Right lobe of liver (tissue), 6 donors: Measurements from ENCODE around the gene FRMPD2. TPM values are rescaled to one million over a fixed set of nuclear protein-coding genes. Genes with fewer than 3 reads are reported as not detected.

Source experiments
- ATAC-seq, 4 donors: fragments of 200-7000 bp; cut with Tn5 transposase; one replicate each; pipeline ENCODE4 v1.9.1; 2020; ENCODE audit warnings: mild to moderate bottlenecking in 4 of 4, moderate library complexity in 4 of 4
- DNase-seq, 3 donors: peaks; one replicate each; pipeline ENCODE4 v3.0.0-alpha.2; 2020
- H3K27ac ChIP-seq, 3 donors: fragments of 200-600 bp; one replicate each; pipeline ENCODE4 v1.8.0; 2022
- H3K27me3 ChIP-seq, 2 donors: fragments of 200-600 bp; one replicate each; pipeline ENCODE4 v1.8.0; 2022
- H3K36me3 ChIP-seq, 4 donors: fragments of 200-600 bp; sonication (generic) in 1 of 4; one replicate each; pipeline versions ENCODE4 v1.5.1 to v1.8.0; 2017 to 2022; ENCODE audit warnings: control low read depth in 1 of 4
- H3K4me1 ChIP-seq, 4 donors: fragments of 200-600 bp; sonication (generic) in 1 of 4; one replicate each; pipeline versions ENCODE4 v1.5.1 to v1.8.0; 2017 to 2022; ENCODE audit warnings: control low read depth in 1 of 4
- H3K4me3 ChIP-seq, 3 donors: fragments of 200-600 bp; one replicate each; pipeline ENCODE4 v1.8.0; 2022
- H3K9me3 ChIP-seq, 4 donors: fragments of 200-600 bp; sonication (generic) in 1 of 4; one replicate each; pipeline versions ENCODE4 v1.5.1 to v1.8.0; 2017 to 2022; ENCODE audit warnings: control low read depth in 1 of 4
- CTCF ChIP-seq, 4 donors: fragments of 200-600 bp in 3 of 4; fragments of 450-650 bp in 1 of 4; IDR thresholded peaks; one replicate each; pipeline versions ENCODE4 v1.5.1 to v1.8.0; 2016 to 2022; ENCODE audit warnings: antibody characterized with exemption in 4 of 4, mild to moderate bottlenecking in 2 of 4
- POLR2A ChIP-seq: fragments of 450-650 bp; IDR thresholded peaks from one replicate; pipeline ENCODE4 v1.6.1; 2017; ENCODE audit warnings: antibody characterized with exemption, mild to moderate bottlenecking
- WGBS: methylation state at CpG from one replicate; pipeline ENCODE4 v1.1.6; 2018; ENCODE audit warnings: low coverage, low lambda C conversion rate; ENCODE audit not compliant: insufficient coverage; ENCODE audit errors: missing lambda C conversion rate; 5-methylcytosine and 5-hydroxymethylcytosine counted together
- intact Hi-C, 2 donors: fragments of 100-400 bp; cut with DNase I; formaldehyde crosslinking; loops; one replicate each; pipeline versions ENCODE4 v1.11.2 to v1.14.1; 2022
- total RNA-seq, 6 experiments: library from RNA; depleted of rRNA in 2 of 6; stranded (reverse); fragments of >200 nt in 2 of 6; fragmentation: NEBNext Ultra II Directional in 3 of 6; extraction: Animal tissue kit (Norgen Biotek cat#: 25700) in 3 of 6; gene quantifications; one replicate each; pipeline versions ENCODE4 v1.1.0 to v1.2.4, GENCODE V29; 2016 to 2023
- donor health status: DM: no; HTN: yes; CAD: no.
- donor health status: DM: no; HTN: no; CAD: no.
- donor health status: DM: no; HTN: no; CAD: no.
- donor health status: DM: no; HTN: yes; CAD: no.
- donor health status: DM: no; HTN: yes; CAD: no.

FRMPD2 gene
- total RNA-seq, 6 experiments from 2014 or later = not detected

DNA sequence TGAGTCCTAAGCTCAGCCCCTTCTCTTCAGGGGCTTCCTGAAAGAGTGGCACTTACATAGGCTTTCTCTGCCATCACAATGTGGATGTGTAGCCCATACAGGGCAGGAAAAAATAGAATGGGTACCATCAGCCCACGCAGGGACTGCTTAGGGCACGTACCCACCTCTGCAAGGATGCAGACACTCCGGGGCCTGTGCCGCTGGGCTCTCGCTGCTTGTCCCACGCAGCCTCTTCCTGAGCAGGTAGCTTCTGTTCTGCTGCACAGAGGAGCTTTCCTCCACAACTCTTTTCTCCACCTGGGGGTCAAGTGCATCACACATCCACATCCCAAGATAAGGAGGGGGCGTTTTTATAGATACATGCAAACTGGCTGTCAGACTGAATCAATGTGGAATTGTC lies 34.3 kb downstream of the FRMPD2 start:
- no peak overlapping the region for H3K27ac ChIP-seq
- no peak for ATAC-seq
- intact Hi-C loops = no loop called here
- H3K9me3 ChIP-seq = no peaks in the 10 kb centered on the region
- no peak for TF ChIP-seq CTCF (IDR thresholded peaks at IDR 0.05)
- TF ChIP-seq POLR2A = no peak
- no peak for DNase-seq
- H3K27me3 ChIP-seq = no peaks in the 10 kb centered on the region
- 72% methylated on average over 6 of the region's 7 CpGs for WGBS
- no peaks in the 10 kb centered on the region for H3K4me1 ChIP-seq
- H3K4me3 ChIP-seq = no peak overlapping the region
- H3K36me3 ChIP-seq = no peaks in the 10 kb centered on the region

DNA sequence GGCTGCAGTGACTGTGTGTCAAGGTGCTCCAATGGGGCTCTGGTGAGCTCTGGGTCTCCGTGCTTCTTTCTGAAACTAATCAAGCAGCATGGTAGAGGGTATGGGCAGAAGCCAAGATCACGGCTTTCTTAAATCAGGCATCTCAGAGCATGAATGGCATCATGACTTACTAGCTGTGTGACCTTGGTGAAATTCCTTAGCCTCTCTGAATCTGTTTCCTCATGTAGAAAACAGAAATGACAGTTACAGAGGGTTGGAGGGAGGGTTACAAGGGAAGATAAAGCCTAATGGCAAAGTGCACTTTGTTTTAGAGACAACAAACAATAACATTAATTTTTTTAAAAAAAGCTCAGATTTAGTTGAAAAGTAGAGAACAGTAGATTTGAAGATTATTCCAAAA lies 34.9 kb downstream of the FRMPD2 start:
- no peaks in the 10 kb centered on the region for H3K4me1 ChIP-seq
- no peaks in the 10 kb centered on the region for H3K27me3 ChIP-seq
- whole genome bisulfite sequencing = 85% methylated on average over 2 of the region's 2 CpGs
- intact Hi-C loops = no loop called here
- H3K36me3 ChIP-seq = no peaks in the 10 kb centered on the region
- TF ChIP-seq CTCF (IDR thresholded peaks at IDR 0.05) (no peak), POLR2A (no peak)
- H3K27ac ChIP-seq = no peak overlapping the region
- H3K4me3 ChIP-seq = no peak overlapping the region
- no peaks in the 10 kb centered on the region for H3K9me3 ChIP-seq
- no peak for ATAC-seq
- no peak for DNase-seq

- DNase-seq (no peak), ATAC-seq (no peak)
- H3K36me3 ChIP-seq = no peaks in the 10 kb centered on the region
- WGBS = 53% methylated on average over 5 of the region's 9 CpGs
- H3K4me1 ChIP-seq = no peaks in the 10 kb centered on the region
- H3K27me3 ChIP-seq = no peaks in the 10 kb centered on the region
- H3K27ac ChIP-seq = no peak overlapping the region
- intact Hi-C loops = no loop called here
- H3K4me3 ChIP-seq = no peak overlapping the region
- no peaks in the 10 kb centered on the region for H3K9me3 ChIP-seq
- TF ChIP-seq CTCF (IDR thresholded peaks at IDR 0.05) = no peak
- no peak for TF ChIP-seq POLR2A
Observed at GRCh38 chr10:48238826-48239520, 35.5 kb downstream of the FRMPD2 start.

GRCh38 chr10:48237259-48238250 lies 36.9 kb downstream of the FRMPD2 start:
- no peaks in the 10 kb centered on the region for H3K27me3 ChIP-seq
- intact Hi-C loops = no loop called here
- TF ChIP-seq POLR2A (no peak), CTCF (IDR thresholded peaks at IDR 0.05) (no peak)
- H3K36me3 ChIP-seq = no peaks in the 10 kb centered on the region
- no peak for ATAC-seq
- no peak overlapping the region for H3K27ac ChIP-seq
- H3K4me1 ChIP-seq = no peaks in the 10 kb centered on the region
- WGBS = 87% methylated on average over 7 of the region's 16 CpGs
- no peak for DNase-seq
- no peak overlapping the region for H3K4me3 ChIP-seq
- no peaks in the 10 kb centered on the region for H3K9me3 ChIP-seq
